ENCODE measurements around the gene RPL35A.
"Not testable (repeated sequence)": the region's sequence is repeated elsewhere in the genome, so short reads cannot be mapped to it uniquely, and the experiment has no call there.

RPL35A gene

DNA sequence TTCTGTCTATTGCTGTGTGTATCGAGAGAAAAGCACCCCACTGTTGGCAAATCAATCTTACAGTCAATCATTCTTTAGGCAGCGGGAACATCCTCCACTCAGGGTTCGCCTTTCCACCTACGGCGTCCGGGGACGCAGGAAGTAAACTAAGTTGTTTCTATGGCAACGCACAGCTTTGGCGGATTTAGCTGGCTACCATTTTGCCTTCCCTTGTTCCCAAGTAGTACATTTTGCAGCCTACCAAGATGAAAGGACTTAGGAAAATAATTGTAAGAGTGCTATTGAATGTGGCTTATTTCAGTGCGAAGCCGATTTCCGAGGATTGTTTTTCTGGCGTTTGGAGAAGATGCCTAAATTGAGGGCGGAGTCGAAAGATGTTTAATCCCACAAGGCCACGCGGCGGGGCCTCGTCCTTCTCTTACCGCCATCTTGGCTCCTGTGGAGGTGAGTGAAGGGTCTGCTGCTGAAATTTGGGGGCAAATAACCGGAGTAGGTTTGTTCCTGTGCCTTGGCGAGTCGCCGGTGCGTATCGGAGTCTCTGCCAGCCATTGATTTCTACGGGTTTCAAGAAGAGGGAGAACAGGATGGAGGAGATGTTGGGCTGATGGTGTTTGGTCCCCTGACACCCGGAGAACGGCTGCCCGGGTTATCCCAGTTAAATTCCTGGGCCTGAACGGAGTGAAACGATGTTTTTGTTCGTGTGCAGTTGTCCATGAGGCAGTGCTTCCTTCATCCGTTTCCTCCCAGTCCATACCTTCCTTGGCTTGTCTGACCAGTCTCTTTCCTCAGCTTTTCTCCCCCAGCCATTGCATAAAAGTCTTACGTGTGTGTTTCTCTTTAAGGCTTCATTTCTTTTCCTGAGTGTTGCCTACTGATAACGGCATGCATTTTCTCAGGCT, at the start of gene RPL35A:
RPL35A (plus strand) TSS at position 413 of the 899 bp plus-strand sequence. CDS start 778 bp downstream, outside the sequence.
- DNase-seq = no peak

DNA sequence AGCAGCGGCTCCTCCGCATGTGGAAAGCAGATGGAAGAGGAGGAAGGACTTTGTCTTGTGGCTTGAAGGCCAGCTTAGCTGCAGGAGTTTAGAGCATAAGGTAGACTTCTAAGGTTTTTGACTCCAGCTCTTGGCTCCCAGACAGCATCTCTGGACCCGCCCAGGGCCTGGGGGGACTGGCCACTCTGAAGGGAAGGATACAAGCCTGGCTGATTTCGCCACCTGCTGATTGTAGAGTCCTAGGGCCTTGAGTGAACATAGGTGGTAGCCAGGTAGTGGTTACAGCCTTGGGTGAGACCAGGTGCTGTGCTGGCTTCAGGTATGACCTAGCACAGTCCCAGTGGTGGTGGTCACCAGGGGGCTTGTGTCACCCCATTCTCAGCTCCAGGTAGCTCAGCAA, 48.4 kb upstream of the RPL35A start:
- no peak for DNase-seq

DNA sequence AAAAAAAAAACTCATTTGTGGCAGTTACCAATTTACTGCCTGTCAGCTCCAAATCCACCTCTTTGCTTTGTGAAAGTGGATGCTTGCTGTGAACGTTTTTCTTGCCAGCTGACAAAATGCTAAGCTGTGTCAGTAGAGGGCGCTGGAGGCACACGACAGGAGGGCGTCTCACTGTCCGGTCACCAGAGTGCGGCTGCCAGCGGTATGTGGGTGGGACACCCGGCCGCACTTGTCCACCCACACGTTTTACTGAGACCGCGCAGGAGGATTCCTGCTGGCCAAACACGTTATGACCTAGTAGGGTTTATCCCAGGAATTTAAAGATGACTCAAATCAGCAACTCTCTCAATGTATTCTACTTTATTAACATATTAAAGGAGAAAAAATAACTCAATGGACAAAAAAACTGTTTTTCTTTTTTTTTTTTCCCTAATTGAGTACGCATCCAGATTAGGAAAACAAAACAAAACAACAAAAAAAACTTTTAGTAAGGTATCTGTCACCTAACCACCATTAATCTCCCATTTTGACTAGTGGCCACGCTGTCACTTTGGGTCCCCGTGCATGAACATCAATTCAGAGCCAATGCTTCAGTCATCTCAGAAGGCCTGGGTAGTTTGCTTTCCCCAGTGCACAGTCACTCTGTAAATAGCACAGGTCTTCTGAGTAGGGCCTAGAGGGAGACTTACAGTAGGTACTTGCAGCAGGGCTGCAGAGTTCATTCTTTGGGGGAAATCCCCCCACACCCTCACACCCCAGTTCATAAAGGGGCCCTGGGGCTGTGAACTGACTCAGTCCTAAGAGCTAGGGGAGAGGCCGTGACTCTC, 43.8 kb upstream of the RPL35A start:
- no peak for DNase-seq

DNA sequence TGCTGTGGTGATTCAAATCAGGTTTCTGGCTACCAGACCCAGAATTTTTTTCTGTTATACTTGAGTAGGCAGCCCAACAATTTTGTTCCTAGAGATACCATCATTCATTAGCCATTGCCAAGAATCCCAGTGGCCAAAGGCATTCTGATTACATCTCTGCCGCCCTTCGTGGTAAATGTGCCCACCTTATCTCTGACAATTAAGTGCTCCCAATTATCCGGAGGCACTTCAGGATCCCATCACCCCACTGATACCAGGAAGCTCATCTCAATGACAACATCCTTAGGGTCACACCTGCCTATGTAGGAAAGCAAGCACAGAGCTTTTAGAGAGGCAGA, 43.2 kb upstream of the RPL35A start:
- DNase-seq = no peak

DNA sequence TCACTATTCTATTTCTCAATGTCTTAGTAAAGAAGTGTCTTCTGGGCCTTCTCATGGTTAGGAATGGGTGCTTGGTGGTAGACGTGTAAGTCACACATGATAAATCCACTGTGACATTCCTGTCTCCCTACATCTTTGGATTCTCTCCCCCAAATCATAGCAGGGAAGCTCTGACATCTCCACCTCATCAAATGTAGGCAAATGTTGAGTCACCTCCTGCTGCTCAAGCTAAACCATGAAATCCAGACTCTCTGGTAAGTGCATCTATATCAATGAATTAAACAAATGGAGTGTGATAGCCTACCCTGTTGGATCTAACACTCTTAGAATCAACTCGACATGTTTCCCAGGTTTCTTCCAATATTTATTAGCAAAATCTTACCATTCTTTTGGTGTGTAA, 42.8 kb upstream of the RPL35A start:
- DNase-seq = no peak

DNA sequence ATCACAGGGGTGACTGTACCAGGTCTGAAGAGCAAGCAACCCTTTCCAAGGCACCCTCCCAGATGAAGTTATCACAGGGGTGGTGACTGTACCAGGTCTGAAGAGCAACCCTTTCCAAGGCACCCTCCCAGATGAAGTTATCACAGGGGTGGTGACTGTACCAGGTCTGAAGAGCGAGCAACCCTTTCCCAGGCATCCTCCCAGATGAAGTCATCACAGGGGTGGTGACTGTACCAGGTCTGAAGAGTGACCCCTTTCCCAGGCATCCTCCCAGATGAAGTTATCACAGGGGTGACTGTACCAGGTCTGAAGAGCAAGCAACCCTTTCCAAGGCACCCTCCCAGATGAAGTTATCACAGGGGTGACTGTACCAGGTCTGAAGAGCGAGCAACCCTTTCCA, 41.4 kb upstream of the RPL35A start:
- DNase-seq = not testable (repeated sequence)

DNA sequence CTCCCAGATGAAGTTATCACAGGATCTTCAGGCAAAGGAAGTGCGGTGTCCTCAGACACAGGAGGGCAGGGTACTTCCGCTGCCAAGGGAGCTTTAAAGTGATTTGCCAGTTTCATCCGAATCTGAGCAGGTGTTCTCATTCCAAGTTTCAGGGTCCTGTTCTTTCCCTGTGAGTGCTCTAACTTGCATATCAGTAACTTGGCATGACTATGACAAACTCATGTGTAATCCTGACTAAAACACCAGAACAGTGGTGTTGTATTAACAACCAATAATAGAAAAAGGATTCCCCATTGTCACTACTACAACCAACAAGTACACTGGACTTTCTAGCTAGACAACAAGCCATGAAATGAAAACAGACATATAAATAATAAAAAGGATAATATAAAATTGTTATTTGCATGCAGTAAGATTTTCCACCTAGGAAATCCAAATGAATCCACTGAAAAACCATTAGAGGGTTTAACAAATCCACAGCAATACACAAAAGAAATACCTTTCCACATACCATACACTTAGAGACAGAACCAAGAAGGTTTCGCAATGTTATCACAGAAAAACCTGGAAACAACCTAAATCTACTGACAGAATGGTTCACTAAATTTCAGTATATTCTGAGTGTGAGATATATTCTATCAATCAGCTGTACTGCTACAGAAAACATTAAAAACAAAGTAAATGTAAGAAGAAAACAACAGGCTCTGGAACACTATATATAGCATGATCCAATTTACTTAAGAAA, 40.9 kb upstream of the RPL35A start:
- DNase-seq = no peak

DNA sequence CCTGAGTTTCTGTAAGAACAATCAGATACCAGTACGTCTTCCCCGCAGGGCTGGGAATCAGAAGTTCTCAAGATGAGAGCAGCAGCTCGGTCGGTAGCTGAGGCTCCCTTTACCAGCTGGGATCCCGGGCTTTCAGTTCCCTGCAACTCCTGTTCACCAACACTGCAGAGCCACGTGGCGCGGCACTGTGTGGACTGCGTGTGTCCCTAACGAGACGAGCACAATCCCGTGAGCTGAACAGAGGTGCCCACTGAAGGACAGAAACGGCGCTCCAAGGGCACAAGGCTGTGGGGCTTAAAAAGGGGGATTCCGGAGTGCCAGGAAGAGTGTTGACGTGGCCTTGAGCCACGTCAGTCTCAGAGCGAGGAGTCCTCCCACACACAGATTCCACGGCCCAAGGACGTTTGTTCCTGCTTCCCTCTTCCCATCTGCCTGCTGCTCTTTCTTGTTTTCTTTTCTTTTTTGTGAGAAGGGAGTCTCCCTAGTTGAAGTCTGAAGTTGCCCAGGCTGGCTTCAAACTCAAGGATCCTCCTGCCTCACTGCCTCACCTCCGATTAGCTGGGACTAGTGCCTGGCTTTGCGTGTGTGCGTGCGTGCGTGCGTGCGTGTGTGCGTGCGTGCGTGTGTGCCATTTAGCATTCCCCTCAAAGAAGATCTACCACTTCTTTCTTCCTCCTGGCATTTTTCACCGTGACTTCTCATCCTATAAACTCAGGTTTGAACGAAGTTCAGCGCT, 37.1 kb upstream of the RPL35A start:
- no peak for DNase-seq

DNA sequence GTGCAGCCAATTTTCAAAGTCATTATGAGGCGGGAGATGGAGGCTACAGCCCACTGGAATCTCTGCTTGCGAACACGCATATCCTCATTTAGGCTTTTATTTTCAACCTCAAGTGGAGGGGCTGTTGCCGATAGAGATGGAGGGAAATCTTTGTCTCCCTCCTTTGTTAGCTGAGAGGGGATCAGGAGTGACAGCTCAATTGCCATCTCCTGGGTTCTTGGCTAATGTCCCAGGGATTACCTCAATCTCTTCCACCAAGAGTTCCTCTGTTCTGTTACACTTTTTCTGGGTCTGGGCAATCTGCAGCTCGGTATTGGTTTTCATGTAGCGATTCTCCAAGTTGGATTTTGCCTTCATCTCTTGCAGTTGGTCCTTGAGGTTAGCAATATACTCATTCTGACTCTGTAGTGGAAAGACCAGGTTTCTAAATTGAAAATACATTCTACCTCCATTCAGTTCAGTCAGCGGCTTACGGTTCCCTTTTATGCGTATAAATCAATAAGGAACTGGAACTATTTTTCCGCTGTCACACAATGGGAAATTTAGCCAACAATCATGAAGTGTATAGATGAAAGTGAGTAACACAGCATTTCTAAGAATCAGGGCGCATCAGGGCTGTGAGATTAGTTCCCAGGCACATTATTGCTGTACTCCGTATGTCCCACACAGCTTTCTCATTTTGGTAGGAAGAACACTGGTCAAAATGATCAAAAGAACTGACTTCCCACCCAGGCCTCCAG, 36.2 kb upstream of the RPL35A start:
- no peak for DNase-seq

DNA sequence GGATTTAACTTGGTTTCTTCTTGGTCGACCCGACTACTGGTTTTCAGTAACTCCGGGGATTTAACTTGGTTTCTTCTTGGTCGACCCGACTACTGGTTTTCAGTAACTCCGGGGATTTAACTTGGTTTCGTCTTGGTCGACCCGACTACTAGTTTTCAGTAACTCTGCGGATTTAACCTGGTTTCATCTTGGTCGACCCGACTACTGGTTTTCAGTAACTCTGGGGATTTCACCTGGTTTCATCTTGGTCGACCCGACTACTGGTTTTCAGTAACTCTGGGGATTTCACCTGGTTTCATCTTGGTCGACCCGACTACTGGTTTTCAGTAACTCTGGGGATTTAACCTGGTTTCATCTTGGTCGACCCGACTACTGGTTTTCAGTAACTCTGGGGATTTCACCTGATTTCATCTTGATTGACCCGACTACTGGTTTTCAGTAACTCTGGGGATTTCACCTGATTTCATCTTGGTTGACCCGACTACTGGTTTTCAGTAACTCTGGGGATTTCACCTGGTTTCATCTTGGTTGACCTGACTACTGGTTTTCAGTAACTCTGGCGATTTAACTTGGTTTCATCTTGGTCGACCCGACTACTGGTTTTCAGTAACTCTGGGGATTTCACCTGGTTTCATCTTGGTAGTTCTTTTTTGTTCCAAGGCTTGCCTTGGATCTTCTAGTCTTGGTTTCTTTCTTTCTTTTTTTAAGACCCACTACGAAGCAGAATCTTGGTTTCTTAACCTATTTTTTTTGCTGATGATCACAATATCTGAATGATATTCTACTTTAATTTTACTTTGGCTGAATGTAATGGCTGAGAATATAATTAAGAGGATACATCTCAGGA, 28.3 kb upstream of the RPL35A start:
- not testable (repeated sequence) for DNase-seq

DNA sequence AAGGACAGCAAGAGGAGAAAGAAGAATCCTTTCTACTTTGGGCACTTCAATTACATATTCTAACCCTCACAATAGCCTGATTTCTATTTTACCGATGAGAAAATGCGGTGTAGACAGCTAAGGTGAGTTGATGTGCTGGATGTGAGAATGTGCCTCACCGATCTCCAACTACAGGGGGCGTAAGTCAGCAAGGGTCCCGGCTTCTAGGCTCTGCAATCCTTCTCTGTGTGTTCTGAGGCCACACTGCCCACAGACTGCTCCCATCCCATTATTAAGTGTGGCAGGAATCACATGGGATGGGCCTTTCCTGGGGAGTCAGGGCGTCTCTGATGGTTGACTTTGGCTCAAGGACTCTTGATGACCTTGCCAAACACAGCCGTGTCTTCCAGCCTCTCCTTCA, 23.6 kb upstream of the RPL35A start:
- no peak for DNase-seq

DNA sequence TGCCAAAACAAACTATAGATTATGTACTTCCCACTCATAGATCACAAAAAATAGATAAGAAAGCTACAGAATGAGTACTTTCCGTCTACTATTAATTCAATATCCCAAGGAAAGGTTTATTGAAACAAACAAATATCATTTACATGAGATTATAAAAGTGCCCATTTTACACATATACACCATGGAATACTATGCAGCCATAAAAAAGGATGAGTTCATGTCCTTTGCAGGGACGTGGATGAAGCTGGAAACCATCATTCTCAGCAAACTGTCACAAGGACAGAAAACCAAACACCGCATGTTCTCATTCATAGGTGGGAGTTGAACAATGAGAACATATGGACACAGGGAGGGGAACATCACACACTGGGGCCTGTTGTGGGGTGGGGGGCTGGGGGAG, 22.4 kb upstream of the RPL35A start:
- not testable (repeated sequence) for DNase-seq

DNA sequence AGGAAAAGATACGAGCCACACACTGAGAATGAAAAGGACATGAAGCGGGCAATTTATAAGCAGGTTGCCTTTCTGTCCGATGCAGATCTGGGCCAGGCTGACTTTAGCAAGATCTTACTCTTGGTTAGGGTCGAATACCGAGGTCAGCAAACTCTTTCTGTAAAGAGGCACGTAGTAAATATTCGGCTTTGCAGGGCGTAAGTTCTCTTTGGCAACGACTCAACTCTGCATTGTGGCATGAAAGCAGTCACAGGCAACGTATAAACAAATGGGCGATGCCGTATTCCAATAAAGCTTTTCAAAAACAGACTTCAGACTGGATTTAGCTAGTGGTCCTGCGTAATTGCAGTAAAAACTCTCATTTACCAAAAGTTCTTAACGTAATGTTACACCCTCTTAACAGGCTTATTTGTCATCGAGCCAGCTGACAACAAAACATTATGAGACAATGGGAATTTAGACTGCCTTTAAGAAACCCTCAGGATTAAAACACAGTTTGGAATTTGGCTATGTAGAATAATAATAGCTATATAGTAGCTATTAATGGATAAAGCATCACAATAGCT, 13.1 kb upstream of the RPL35A start:
- no peak for DNase-seq

DNA sequence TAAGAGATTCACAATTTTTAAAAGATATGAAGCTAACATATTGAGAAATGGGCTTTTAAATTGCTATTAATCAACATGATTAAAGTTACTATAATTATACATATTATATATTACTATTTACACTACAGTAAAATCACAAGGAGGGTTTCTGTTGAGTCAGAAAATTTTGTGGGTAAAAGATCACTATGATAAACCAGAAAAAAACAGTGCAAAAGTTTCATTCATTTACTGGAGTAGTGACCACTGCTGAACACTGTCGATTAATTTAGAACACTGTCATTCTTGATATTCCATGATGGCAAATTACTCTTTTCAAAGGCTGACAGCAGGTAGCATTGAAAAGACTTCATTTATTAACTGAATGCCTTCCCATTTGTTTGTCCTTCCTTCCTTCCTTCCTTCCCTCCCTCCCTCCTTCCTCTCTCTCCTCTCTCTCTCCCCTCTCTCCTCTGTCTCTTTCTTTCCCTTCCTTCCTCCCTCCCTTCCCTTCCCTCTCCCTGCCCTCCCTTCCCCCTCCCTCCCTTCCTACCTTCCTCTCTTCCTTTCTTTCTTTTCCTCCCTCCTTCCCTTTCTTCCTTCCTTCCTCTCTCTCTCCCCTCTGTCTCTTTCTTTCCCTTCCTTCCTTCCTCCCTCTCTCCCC, 9.1 kb upstream of the RPL35A start:
- no peak for DNase-seq

DNA sequence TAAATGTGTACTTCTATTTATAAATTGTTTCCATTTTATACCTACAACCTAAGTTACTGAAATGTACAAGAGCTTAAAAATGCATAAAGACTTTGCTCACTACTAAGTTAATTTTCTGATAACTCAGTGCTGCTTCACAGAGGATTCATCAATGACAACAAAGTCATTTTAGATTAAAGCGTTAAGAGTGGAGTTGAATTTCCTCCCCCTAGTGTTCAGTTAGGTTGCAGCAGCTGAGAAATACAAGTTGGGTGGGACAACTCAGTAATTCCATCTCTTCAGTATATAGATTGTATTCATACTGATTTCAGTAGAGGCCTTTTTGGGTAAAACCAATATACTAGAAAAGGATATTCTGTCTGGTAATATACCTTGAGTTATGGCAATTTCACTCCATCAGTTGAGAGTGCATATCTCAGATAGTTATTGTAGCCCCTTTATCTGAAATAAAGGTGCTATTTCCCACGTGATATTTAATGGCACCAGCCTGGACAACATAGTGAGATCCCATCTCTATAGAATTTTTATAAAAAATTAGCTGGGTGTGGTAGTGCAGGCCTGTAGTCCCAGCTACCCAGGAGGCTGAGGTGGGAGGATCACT, 6.9 kb upstream of the RPL35A start:
- DNase-seq = no peak

DNA sequence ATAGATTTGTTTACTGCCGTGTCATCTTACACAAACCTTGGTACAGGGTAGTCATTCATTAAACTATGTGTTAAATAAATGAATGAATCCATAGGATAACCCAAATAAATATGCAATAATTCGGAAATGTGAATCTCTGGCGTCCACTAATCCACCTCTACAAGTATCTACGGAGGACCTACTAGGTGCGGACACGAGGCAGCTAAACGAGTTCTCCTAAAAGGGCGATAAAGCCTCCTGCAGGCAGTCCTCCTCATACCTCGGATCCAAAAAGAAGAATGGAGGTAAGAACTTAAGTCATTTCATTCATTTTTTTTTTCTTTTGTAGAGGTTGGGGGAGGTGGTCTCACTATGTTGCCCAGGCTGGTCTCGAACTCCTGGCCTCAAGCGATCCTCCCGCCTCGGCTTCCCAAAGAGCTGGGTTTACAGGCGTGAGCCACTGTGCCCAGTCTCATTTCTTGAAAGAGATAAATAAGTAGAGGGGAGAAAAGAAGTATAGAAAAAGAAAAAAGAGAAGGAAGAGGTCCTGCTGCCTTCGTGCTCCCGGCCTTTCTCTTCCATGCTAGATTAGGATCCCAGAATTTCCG, 706 bp upstream of the RPL35A start:
- DNase-seq = no peak

DNA sequence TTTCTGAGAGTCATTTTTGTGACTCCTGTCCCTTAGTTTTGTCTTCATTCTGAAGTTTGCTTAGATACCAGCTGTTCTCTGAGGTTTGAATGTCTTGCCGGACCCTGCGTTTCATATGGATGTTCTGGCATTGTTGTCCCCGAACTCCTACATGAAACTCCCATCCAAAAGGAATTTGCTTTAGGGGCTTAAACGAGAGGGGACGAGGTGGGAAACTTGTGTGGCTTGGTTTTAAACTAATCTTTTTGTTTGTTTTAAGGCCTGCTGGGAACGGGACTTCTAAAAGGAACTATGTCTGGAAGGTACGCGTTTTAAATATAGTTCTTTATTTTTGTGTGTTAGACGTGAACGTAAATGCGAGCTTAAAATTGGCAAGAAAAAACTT, 679 bp downstream of the RPL35A start:
- no peak for DNase-seq

DNA sequence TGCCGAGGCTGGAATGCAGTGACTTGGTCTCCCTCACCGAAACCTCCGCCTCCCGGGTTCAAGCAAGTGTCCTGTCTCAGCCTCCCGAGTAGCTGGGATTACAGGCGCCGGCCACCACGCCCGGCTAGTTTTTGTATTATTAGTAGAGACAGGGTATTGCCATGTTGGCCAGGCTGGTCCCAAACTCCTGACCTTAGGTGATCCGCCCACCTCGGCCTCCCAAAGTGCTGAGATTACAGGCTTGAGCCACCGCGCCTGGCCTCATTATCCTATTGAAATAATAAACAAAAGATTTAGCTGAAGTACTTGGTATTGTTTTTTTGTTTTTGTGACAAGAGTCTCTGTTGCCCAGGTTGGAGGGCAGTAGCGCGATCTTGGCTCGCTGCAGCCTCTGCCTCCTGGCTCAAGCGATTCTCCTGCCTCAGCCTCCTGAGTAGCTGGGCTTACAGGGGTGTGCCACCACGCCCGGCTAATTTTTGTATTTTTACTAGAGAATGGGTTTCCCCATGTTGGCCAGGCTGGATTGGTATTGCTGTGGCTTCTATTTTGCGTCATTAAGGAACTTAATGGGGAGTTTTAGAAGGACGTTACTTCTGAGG, 1.5 kb downstream of the RPL35A start:
- no peak for DNase-seq

DNA sequence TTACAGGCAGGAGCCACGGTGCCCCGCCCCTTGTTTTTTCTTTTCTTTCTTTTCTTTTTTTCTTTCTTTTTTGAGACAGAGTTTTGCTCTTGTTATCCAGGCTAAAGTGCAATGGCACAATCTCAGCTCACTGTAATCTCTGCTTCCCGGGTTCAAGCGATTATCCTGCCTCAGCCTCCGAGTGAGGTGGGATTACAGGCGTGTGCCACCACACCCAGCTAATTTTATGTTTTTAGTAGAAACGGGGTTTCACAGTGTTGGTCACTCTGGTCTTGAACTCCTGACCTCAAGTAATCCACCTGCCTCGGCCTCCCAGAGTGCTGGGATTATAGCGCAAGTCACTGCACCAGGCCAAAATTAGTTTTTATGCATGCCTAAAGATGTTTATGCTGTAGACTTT, 2.5 kb downstream of the RPL35A start:
- no peak for DNase-seq

Data from cortex of kidney (tissue), 1 donor.